HEK293 (cell line): ENCODE data around the gene TAS2R50.

Source experiments
- CTCF ChIA-PET: fragments of 350-600 bp; formaldehyde crosslinking; extraction: SDS; loops from one replicate; lab custom pipeline; 2021; ENCODE audit warnings: antibody characterized with exemption; lab: Yijun Ruan, JAX
- POLR2A ChIA-PET: fragments of 300-600 bp; formaldehyde crosslinking; extraction: SDS; loops from one replicate; lab custom pipeline; 2020; ENCODE audit warnings: antibody characterized with exemption, inconsistent platforms; lab: Yijun Ruan, JAX
- H3K27ac ChIP-seq: fragments of 200-500 bp; sonication (Bioruptor generic); 2 replicates; pipeline ENCODE4 v1.5.1; 2014; ENCODE audit warnings: low read depth, low read length, control low read depth, inconsistent platforms; ENCODE audit errors: extremely low read depth
- H3K36me3 ChIP-seq, 2 experiments: fragments of 200-500 bp in 1 of 2; sonication (Bioruptor generic) in 1 of 2; 1 replicate in 1 of 2; 2 replicates in 1 of 2; pipeline ENCODE4 v1.5.1; 2014 to 2017; ENCODE audit warnings: inconsistent platforms in 2 of 2, low read length in 2 of 2; ENCODE audit not compliant: control insufficient read depth in 2 of 2, insufficient read depth in 1 of 2
- H3K4me1 ChIP-seq: fragments of 200-500 bp; sonication (Bioruptor generic); 2 replicates; pipeline ENCODE4 v1.5.1; 2014; ENCODE audit warnings: mild to moderate bottlenecking, low read length, inconsistent platforms; ENCODE audit not compliant: control insufficient read depth, insufficient read depth
- H3K4me3 ChIP-seq: 2 replicates; pipeline ENCODE4 v1.5.1; 2011; ENCODE audit warnings: low read depth, mild to moderate bottlenecking, control low read depth, low read length, moderate library complexity
- H3K9me3 ChIP-seq: fragments of 200-500 bp; sonication (Bioruptor generic); 2 replicates; pipeline ENCODE4 v1.5.1; 2014; ENCODE audit warnings: low read depth, low read length, inconsistent platforms; ENCODE audit not compliant: control insufficient read depth, insufficient read depth
- EGR2 ChIP-seq: fragments of 450-650 bp; formaldehyde crosslinking; IDR thresholded peaks from 2 replicates; pipeline ENCODE4 v1.5.1; 2016; ENCODE audit warnings: low read depth, missing biosample characterization, missing genetic modification characterization
- GLIS1 ChIP-seq: fragments of 450-650 bp; formaldehyde crosslinking; IDR thresholded peaks from 2 replicates; pipeline ENCODE4 v1.5.1; 2016; ENCODE audit warnings: missing biosample characterization, missing genetic modification characterization
- MEIS1 ChIP-seq: sonication (generic); formaldehyde crosslinking; IDR thresholded peaks from 2 replicates; pipeline ENCODE4 v1.8.1; 2022; ENCODE audit warnings: missing genetic modification reagents, mild to moderate bottlenecking, borderline replicate concordance
- PRDM1 ChIP-seq: fragments of 450-650 bp; formaldehyde crosslinking; IDR thresholded peaks from 2 replicates; pipeline ENCODE4; 2016; ENCODE audit warnings: missing biosample characterization, missing genetic modification characterization
- SP7 ChIP-seq: fragments of 450-650 bp; formaldehyde crosslinking; IDR thresholded peaks from 2 replicates; pipeline ENCODE4 v1.5.1; 2016; ENCODE audit warnings: missing biosample characterization, missing genetic modification characterization
- ZIC2 ChIP-seq: fragments of 450-650 bp; formaldehyde crosslinking; IDR thresholded peaks from 2 replicates; pipeline ENCODE4 v1.5.1; 2016; ENCODE audit warnings: missing biosample characterization, missing genetic modification characterization
- ZNF138 ChIP-seq: fragments of 450-650 bp; formaldehyde crosslinking; IDR thresholded peaks from 2 replicates; pipeline ENCODE4 v1.5.1; 2016; ENCODE audit warnings: missing biosample characterization, missing genetic modification characterization, borderline replicate concordance
- ZNF2 ChIP-seq: fragments of 450-650 bp; formaldehyde crosslinking; IDR thresholded peaks from 2 replicates; pipeline ENCODE4 v1.5.1; 2016; ENCODE audit warnings: missing biosample characterization, missing genetic modification characterization
- ZNF223 ChIP-seq: fragments of 450-650 bp; formaldehyde crosslinking; IDR thresholded peaks from 2 replicates; pipeline ENCODE4 v1.5.1; 2016; ENCODE audit warnings: missing biosample characterization, missing genetic modification characterization
- ZNF24 ChIP-seq: fragments of 450-650 bp; formaldehyde crosslinking; IDR thresholded peaks from 2 replicates; pipeline ENCODE4 v1.5.1; 2016; ENCODE audit warnings: missing biosample characterization, missing genetic modification characterization
- ZNF248 ChIP-seq: fragments of 450-650 bp; formaldehyde crosslinking; IDR thresholded peaks from 2 replicates; pipeline ENCODE4 v1.5.1; 2017; ENCODE audit warnings: missing biosample characterization, missing genetic modification characterization
- ZNF37A ChIP-seq: fragments of 450-650 bp; IDR thresholded peaks from 2 replicates; pipeline ENCODE4 v1.5.1; 2018; ENCODE audit warnings: missing biosample characterization, missing genetic modification characterization
- ZNF391 ChIP-seq: fragments of 450-650 bp; formaldehyde crosslinking; IDR thresholded peaks from 2 replicates; pipeline ENCODE4 v1.5.1; 2016; ENCODE audit warnings: low read depth, missing biosample characterization, missing genetic modification characterization, borderline replicate concordance
- ZNF621 ChIP-seq: fragments of 450-650 bp; formaldehyde crosslinking; IDR thresholded peaks from 2 replicates; pipeline ENCODE4 v1.5.1; 2017; ENCODE audit warnings: missing biosample characterization, missing genetic modification characterization
- ZNF664 ChIP-seq: fragments of 450-650 bp; formaldehyde crosslinking; IDR thresholded peaks from 2 replicates; pipeline ENCODE4 v1.5.1; 2016; ENCODE audit warnings: missing biosample characterization, missing genetic modification characterization
- ZNF76 ChIP-seq: fragments of 450-650 bp; formaldehyde crosslinking; IDR thresholded peaks from 2 replicates; pipeline ENCODE4; 2016; ENCODE audit warnings: low read depth, missing biosample characterization, missing genetic modification characterization, borderline replicate concordance
- ZNF785 ChIP-seq: fragments of 450-650 bp; formaldehyde crosslinking; IDR thresholded peaks from 2 replicates; pipeline ENCODE4 v1.5.1; 2016; ENCODE audit warnings: missing biosample characterization, missing genetic modification characterization
- TF ChIP-seq, protein P1 (sequence below): fragments of 450-650 bp; formaldehyde crosslinking; IDR thresholded peaks from 2 replicates; pipeline ENCODE4; 2016; ENCODE audit warnings: missing biosample characterization, missing genetic modification characterization
- TF ChIP-seq, protein P2 (sequence below): fragments of 450-650 bp; formaldehyde crosslinking; IDR thresholded peaks from 2 replicates; pipeline ENCODE4 v1.5.1; 2016; ENCODE audit warnings: missing biosample characterization, missing genetic modification characterization
- TF ChIP-seq, protein P3 (sequence below): fragments of 450-650 bp; formaldehyde crosslinking; IDR thresholded peaks from 2 replicates; pipeline ENCODE4 v1.5.1; 2017; ENCODE audit warnings: missing biosample characterization, missing genetic modification characterization
- TF ChIP-seq, protein P4 (sequence below): fragments of 450-650 bp; formaldehyde crosslinking; IDR thresholded peaks from 2 replicates; pipeline ENCODE4 v1.5.1; 2016; ENCODE audit warnings: missing biosample characterization, missing genetic modification characterization

TAS2R50 gene

DNA sequence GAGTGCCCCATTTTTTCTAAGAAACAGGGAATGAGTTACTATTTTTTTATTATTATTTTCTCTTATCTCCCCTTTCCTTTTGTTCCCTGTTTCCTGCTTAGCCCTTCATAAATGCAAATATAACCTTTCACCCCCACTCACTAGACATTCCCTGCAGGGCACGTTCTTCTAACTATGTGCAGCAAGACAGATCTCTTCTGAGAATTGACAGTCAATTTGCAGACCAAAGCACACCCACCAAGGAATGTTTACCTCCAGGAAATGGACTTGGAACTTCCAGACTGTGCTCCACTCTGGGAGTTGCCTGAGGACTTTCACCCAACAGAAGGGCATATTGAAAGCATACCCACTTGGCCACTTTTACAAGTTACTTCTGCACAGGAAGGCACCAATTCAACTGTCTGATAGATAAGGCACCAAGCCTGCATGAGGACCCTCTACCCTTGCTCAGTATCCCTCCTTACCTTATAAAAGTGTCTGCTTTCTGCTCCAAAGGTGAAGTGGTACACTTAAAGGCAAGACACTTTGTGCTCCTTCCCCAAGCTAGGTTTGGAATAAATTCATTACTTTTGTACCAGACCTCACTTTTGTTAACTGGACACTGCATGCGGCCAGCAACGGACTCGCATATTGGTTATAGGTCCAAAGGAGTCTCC is 29.2 kb upstream of the TAS2R50 start:
- H3K36me3 ChIP-seq = no peaks in the 10 kb centered on the region
- TF ChIP-seq PRDM1 (tag by site-specific recombination) (0 out of 2 replicates have a peak, but pooled peaks have one; percentile 13), MEIS1 (CRISPR knock-in tag) (no peak)
- TF ChIP-seq, protein P1, sequence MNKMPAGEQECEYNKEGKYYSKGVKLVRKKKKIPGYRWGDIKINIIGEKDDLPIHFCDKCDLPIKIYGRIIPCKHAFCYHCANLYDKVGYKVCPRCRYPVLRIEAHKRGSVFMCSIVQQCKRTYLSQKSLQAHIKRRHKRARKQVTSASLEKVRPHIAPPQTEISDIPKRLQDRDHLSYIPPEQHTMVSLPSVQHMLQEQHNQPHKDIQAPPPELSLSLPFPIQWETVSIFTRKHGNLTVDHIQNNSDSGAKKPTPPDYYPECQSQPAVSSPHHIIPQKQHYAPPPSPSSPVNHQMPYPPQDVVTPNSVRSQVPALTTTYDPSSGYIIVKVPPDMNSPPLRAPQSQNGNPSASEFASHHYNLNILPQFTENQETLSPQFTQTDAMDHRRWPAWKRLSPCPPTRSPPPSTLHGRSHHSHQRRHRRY = no peak
- H3K27ac ChIP-seq = no peak overlapping the region
- CTCF ChIA-PET = no interaction called here
- no peak overlapping the region for H3K4me3 ChIP-seq
- H3K9me3 ChIP-seq = no peaks in the 10 kb centered on the region
- H3K4me1 ChIP-seq = no peaks in the 10 kb centered on the region
- POLR2A ChIA-PET = no interaction called here

DNA sequence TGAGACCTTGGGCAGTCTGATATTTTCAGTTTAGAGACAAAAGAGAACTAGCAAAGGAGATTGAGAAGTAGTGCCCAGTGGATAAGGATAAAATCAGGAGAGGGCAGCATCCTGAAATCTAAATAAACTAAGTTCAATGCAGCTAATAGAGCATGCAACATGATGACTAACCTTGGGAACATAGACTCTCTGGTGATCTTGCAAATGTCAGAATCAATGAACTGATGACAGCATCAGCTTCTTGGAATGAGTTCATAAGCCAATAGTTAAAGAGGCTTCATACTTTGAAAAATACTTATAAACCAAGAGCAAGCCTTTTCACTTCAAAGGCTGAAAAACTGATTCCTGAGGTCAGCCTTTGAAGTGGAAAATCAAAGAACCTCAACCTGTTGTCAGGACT is 27.5 kb upstream of the TAS2R50 start:
- no peaks in the 10 kb centered on the region for H3K4me1 ChIP-seq
- POLR2A ChIA-PET = no interaction called here
- CTCF ChIA-PET = no interaction called here
- no peaks in the 10 kb centered on the region for H3K9me3 ChIP-seq
- H3K36me3 ChIP-seq = no peaks in the 10 kb centered on the region
- no peak overlapping the region for H3K27ac ChIP-seq
- no peak overlapping the region for H3K4me3 ChIP-seq
- TF ChIP-seq, protein P2, sequence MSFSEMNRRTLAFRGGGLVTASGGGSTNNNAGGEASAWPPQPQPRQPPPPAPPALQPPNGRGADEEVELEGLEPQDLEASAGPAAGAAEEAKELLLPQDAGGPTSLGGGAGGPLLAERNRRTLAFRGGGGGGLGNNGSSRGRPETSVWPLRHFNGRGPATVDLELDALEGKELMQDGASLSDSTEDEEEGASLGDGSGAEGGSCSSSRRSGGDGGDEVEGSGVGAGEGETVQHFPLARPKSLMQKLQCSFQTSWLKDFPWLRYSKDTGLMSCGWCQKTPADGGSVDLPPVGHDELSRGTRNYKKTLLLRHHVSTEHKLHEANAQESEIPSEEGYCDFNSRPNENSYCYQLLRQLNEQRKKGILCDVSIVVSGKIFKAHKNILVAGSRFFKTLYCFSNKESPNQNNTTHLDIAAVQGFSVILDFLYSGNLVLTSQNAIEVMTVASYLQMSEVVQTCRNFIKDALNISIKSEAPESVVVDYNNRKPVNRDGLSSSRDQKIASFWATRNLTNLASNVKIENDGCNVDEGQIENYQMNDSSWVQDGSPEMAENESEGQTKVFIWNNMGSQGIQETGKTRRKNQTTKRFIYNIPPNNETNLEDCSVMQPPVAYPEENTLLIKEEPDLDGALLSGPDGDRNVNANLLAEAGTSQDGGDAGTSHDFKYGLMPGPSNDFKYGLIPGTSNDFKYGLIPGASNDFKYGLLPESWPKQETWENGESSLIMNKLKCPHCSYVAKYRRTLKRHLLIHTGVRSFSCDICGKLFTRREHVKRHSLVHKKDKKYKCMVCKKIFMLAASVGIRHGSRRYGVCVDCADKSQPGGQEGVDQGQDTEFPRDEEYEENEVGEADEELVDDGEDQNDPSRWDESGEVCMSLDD = no peak
- TF ChIP-seq ZIC2 (tag by site-specific recombination) = no peak
- TF ChIP-seq, protein P3, sequence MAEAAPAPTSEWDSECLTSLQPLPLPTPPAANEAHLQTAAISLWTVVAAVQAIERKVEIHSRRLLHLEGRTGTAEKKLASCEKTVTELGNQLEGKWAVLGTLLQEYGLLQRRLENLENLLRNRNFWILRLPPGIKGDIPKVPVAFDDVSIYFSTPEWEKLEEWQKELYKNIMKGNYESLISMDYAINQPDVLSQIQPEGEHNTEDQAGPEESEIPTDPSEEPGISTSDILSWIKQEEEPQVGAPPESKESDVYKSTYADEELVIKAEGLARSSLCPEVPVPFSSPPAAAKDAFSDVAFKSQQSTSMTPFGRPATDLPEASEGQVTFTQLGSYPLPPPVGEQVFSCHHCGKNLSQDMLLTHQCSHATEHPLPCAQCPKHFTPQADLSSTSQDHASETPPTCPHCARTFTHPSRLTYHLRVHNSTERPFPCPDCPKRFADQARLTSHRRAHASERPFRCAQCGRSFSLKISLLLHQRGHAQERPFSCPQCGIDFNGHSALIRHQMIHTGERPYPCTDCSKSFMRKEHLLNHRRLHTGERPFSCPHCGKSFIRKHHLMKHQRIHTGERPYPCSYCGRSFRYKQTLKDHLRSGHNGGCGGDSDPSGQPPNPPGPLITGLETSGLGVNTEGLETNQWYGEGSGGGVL (tag by site-specific recombination) = no peak

DNA sequence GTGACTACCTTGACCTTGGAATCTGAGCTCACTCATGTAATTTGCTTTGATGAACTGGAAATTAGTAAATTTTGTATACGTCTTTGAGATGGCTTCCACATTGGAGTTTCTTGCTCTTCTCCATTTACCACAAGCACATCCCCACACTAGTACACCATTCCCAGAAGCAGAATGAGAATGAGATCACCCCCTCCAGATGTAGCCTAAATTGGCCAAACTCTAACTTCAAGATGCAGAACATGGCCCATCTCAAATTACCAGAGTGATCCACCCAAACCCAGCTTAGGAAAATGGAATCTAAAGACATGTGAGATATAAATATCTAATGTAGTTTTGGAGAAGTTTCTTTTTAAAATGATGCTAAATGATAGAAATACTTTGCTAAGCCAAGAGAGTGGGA is 20.9 kb upstream of the TAS2R50 start:
- TF ChIP-seq ZNF664 (no peak), EGR2 (tag by site-specific recombination) (no peak), ZNF76 (tag by site-specific recombination) (no peak), SP7 (no peak), ZNF621 (tag by site-specific recombination) (no peak), ZNF785 (tag by site-specific recombination) (no peak), ZNF223 (tag by site-specific recombination) (no peak), ZNF391 (tag by site-specific recombination) (no peak), ZNF248 (tag by site-specific recombination) (no peak), GLIS1 (tag by site-specific recombination) (no peak), ZNF24 (tag by site-specific recombination) (no peak), ZNF2 (tag by site-specific recombination) (no peak), ZNF138 (tag by site-specific recombination) (no peak), ZNF37A (tag by site-specific recombination) (no peak)
- TF ChIP-seq, protein P4, sequence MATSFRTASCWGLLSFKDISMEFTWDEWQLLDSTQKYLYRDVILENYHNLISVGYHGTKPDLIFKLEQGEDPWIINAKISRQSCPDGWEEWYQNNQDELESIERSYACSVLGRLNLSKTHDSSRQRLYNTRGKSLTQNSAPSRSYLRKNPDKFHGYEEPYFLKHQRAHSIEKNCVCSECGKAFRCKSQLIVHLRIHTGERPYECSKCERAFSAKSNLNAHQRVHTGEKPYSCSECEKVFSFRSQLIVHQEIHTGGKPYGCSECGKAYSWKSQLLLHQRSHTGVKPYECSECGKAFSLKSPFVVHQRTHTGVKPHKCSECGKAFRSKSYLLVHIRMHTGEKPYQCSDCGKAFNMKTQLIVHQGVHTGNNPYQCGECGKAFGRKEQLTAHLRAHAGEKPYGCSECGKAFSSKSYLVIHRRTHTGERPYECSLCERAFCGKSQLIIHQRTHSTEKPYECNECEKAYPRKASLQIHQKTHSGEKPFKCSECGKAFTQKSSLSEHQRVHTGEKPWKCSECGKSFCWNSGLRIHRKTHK (tag by site-specific recombination) = no peak
- Histone ChIP-seq H3K9me3 (no peaks in the 10 kb centered on the region), H3K27ac (no peak overlapping the region), H3K36me3 (no peaks in the 10 kb centered on the region; a peak in 1 of 3 replicates), H3K4me1 (no peaks in the 10 kb centered on the region), H3K4me3 (no peak overlapping the region)
- ChIA-PET CTCF (no interaction called here), POLR2A (no interaction called here)
